HEK293 (cell line): ENCODE results near the gene CCDC81.

ENCODE experiments used
- CTCF ChIA-PET: fragments of 350-600 bp; formaldehyde crosslinking; extraction: SDS; loops from one replicate; lab custom pipeline; 2021; ENCODE audit warnings: antibody characterized with exemption; lab: Yijun Ruan, JAX
- POLR2A ChIA-PET: fragments of 300-600 bp; formaldehyde crosslinking; extraction: SDS; loops from one replicate; lab custom pipeline; 2020; ENCODE audit warnings: antibody characterized with exemption, inconsistent platforms; lab: Yijun Ruan, JAX
- H3K27ac ChIP-seq: fragments of 200-500 bp; sonication (Bioruptor generic); 2 replicates; pipeline ENCODE4 v1.5.1; 2014; ENCODE audit warnings: low read depth, low read length, control low read depth, inconsistent platforms; ENCODE audit errors: extremely low read depth
- H3K36me3 ChIP-seq, 2 experiments: fragments of 200-500 bp in 1 of 2; sonication (Bioruptor generic) in 1 of 2; 1 replicate in 1 of 2; 2 replicates in 1 of 2; pipeline ENCODE4 v1.5.1; 2014 to 2017; ENCODE audit warnings: inconsistent platforms in 2 of 2, low read length in 2 of 2; ENCODE audit not compliant: control insufficient read depth in 2 of 2, insufficient read depth in 1 of 2
- H3K4me1 ChIP-seq: fragments of 200-500 bp; sonication (Bioruptor generic); 2 replicates; pipeline ENCODE4 v1.5.1; 2014; ENCODE audit warnings: mild to moderate bottlenecking, low read length, inconsistent platforms; ENCODE audit not compliant: control insufficient read depth, insufficient read depth
- H3K4me3 ChIP-seq: 2 replicates; pipeline ENCODE4 v1.5.1; 2011; ENCODE audit warnings: low read depth, mild to moderate bottlenecking, control low read depth, low read length, moderate library complexity
- H3K9me3 ChIP-seq: fragments of 200-500 bp; sonication (Bioruptor generic); 2 replicates; pipeline ENCODE4 v1.5.1; 2014; ENCODE audit warnings: low read depth, low read length, inconsistent platforms; ENCODE audit not compliant: control insufficient read depth, insufficient read depth
- HOXA7 ChIP-seq: sonication (generic); formaldehyde crosslinking; IDR thresholded peaks from 2 replicates; pipeline ENCODE4 v1.8.1; 2022; ENCODE audit warnings: missing genetic modification reagents, borderline replicate concordance
- KLF16 ChIP-seq: fragments of 450-650 bp; formaldehyde crosslinking; IDR thresholded peaks from 2 replicates; pipeline ENCODE4 v1.5.1; 2017; ENCODE audit warnings: missing biosample characterization, missing genetic modification characterization
- RBAK ChIP-seq: fragments of 450-650 bp; formaldehyde crosslinking; IDR thresholded peaks from 2 replicates; pipeline ENCODE4 v1.5.1; 2016; ENCODE audit warnings: missing biosample characterization, missing genetic modification characterization
- REST ChIP-seq: fragments of 450-650 bp; formaldehyde crosslinking; IDR thresholded peaks from 2 replicates; pipeline ENCODE4 v1.5.1; 2016; ENCODE audit warnings: missing biosample characterization, missing genetic modification characterization
- SP3 ChIP-seq: fragments of 450-650 bp; formaldehyde crosslinking; IDR thresholded peaks from 2 replicates; pipeline ENCODE4 v1.5.1; 2016; ENCODE audit warnings: missing biosample characterization, missing genetic modification characterization
- WT1 ChIP-seq: fragments of 450-650 bp; formaldehyde crosslinking; IDR thresholded peaks from 2 replicates; pipeline ENCODE4 v1.5.1; 2016; ENCODE audit warnings: missing biosample characterization, missing genetic modification characterization
- ZBTB1 ChIP-seq: fragments of 450-650 bp; formaldehyde crosslinking; IDR thresholded peaks from 2 replicates; pipeline ENCODE4 v1.5.1; 2016; ENCODE audit warnings: missing biosample characterization, missing genetic modification characterization
- ZBTB20 ChIP-seq: fragments of 450-650 bp; formaldehyde crosslinking; IDR thresholded peaks from 2 replicates; pipeline ENCODE4 v1.5.1; 2016; ENCODE audit warnings: missing biosample characterization, missing genetic modification characterization
- ZBTB49 ChIP-seq: fragments of 450-650 bp; formaldehyde crosslinking; IDR thresholded peaks from 2 replicates; pipeline ENCODE4 v1.5.1; 2016; ENCODE audit warnings: missing biosample characterization, missing genetic modification characterization, low read depth
- ZFP3 ChIP-seq: fragments of 450-650 bp; formaldehyde crosslinking; IDR thresholded peaks from 2 replicates; pipeline ENCODE4 v1.5.1; 2016; ENCODE audit warnings: low read depth, missing biosample characterization, missing genetic modification characterization
- ZNF121 ChIP-seq: fragments of 450-650 bp; formaldehyde crosslinking; IDR thresholded peaks from 2 replicates; pipeline ENCODE4 v1.5.1; 2016; ENCODE audit warnings: missing biosample characterization, missing genetic modification characterization
- ZNF148 ChIP-seq: fragments of 450-650 bp; formaldehyde crosslinking; IDR thresholded peaks from 2 replicates; pipeline ENCODE4 v1.5.0; 2017; ENCODE audit warnings: missing biosample characterization, missing genetic modification characterization, borderline replicate concordance
- ZNF175 ChIP-seq: fragments of 450-650 bp; formaldehyde crosslinking; IDR thresholded peaks from 2 replicates; pipeline ENCODE4 v1.5.1; 2016; ENCODE audit warnings: missing biosample characterization, missing genetic modification characterization
- ZNF2 ChIP-seq: fragments of 450-650 bp; formaldehyde crosslinking; IDR thresholded peaks from 2 replicates; pipeline ENCODE4 v1.5.1; 2016; ENCODE audit warnings: missing biosample characterization, missing genetic modification characterization
- ZNF202 ChIP-seq: fragments of 450-650 bp; formaldehyde crosslinking; IDR thresholded peaks from 2 replicates; pipeline ENCODE4 v1.5.1; 2016; ENCODE audit warnings: missing biosample characterization, missing genetic modification characterization, borderline replicate concordance
- ZNF223 ChIP-seq: fragments of 450-650 bp; formaldehyde crosslinking; IDR thresholded peaks from 2 replicates; pipeline ENCODE4 v1.5.1; 2016; ENCODE audit warnings: missing biosample characterization, missing genetic modification characterization
- ZNF311 ChIP-seq: fragments of 450-650 bp; formaldehyde crosslinking; IDR thresholded peaks from 2 replicates; pipeline ENCODE4 v1.5.1; 2017; ENCODE audit warnings: missing biosample characterization, missing genetic modification characterization, borderline replicate concordance
- ZNF544 ChIP-seq: fragments of 450-650 bp; formaldehyde crosslinking; IDR thresholded peaks from 2 replicates; pipeline ENCODE4 v1.5.0; 2017; ENCODE audit warnings: missing biosample characterization, missing genetic modification characterization
- ZNF704 ChIP-seq: fragments of 450-650 bp; formaldehyde crosslinking; IDR thresholded peaks from 2 replicates; pipeline ENCODE4 v1.5.1; 2016; ENCODE audit warnings: missing biosample characterization, missing genetic modification characterization
- ZNF76 ChIP-seq: fragments of 450-650 bp; formaldehyde crosslinking; IDR thresholded peaks from 2 replicates; pipeline ENCODE4; 2016; ENCODE audit warnings: low read depth, missing biosample characterization, missing genetic modification characterization, borderline replicate concordance
- ZNF792 ChIP-seq: fragments of 450-650 bp; formaldehyde crosslinking; IDR thresholded peaks from 2 replicates; pipeline ENCODE4 v1.5.1; 2016; ENCODE audit warnings: missing biosample characterization, missing genetic modification characterization
- ZSCAN16 ChIP-seq: fragments of 450-650 bp; formaldehyde crosslinking; IDR thresholded peaks from 2 replicates; pipeline ENCODE4 v1.5.1; 2016; ENCODE audit warnings: missing biosample characterization, missing genetic modification characterization
- ZSCAN23 ChIP-seq: fragments of 450-650 bp; formaldehyde crosslinking; IDR thresholded peaks from 2 replicates; pipeline ENCODE4 v1.5.1; 2016; ENCODE audit warnings: missing biosample characterization, missing genetic modification characterization

CCDC81 gene

GRCh38 chr11:86395061-86395551 is 20.4 kb downstream of the CCDC81 start (continued):
- TF ChIP-seq WT1 (tag by site-specific recombination), result no peak
- TF ChIP-seq ZSCAN16 (tag by site-specific recombination), result no peak
- no peak for TF ChIP-seq ZNF2 (tag by site-specific recombination)
- TF ChIP-seq ZNF175, result no peak
- no peak for TF ChIP-seq ZFP3
- TF ChIP-seq ZNF704 (tag by site-specific recombination), result no peak
- TF ChIP-seq ZNF121 (tag by site-specific recombination), result no peak
- no peak for TF ChIP-seq ZBTB20
- no peak for TF ChIP-seq ZNF792
- TF ChIP-seq ZSCAN23 (tag by site-specific recombination), result no peak
- TF ChIP-seq ZNF311 (tag by site-specific recombination), result no peak

- POLR2A ChIA-PET, result no interaction called here
Measured at GRCh38 chr11:86396396-86396795, 21.7 kb downstream of the CCDC81 start.

More at GRCh38 chr11:86396396-86396795, 21.7 kb downstream of the CCDC81 start:
- H3K4me3 ChIP-seq, result no peak overlapping the region
- TF ChIP-seq ZNF148 (tag by site-specific recombination) (no peak), ZBTB49 (tag by site-specific recombination) (no peak), KLF16 (tag by site-specific recombination) (no peak), HOXA7 (no peak), REST (tag by site-specific recombination) (no peak), RBAK (tag by site-specific recombination) (no peak), ZNF76 (no peak), ZBTB1 (tag by site-specific recombination) (no peak), SP3 (no peak), ZNF202 (tag by site-specific recombination) (no peak), ZNF223 (tag by site-specific recombination) (no peak), ZNF544 (no peak)
- no peaks in the 10 kb centered on the region for H3K4me1 ChIP-seq
- H3K9me3 ChIP-seq, result no peaks in the 10 kb centered on the region
- H3K27ac ChIP-seq, result no peak overlapping the region
- no peaks in the 10 kb centered on the region for H3K36me3 ChIP-seq
- CTCF ChIA-PET, result no interaction called here
